Ammon's horn (tissue), 1 donor: ENCODE data around the gene RAB32.
"Not testable (repeated sequence)": the region's sequence is repeated elsewhere in the genome, so short reads cannot be mapped to it uniquely, and the experiment has no call there.

Source experiments
- DNase-seq: peaks from one replicate; pipeline ENCODE4 v3.0.0-alpha.2; 2016; ENCODE audit warnings: low spot score

Gene RAB32

DNA sequence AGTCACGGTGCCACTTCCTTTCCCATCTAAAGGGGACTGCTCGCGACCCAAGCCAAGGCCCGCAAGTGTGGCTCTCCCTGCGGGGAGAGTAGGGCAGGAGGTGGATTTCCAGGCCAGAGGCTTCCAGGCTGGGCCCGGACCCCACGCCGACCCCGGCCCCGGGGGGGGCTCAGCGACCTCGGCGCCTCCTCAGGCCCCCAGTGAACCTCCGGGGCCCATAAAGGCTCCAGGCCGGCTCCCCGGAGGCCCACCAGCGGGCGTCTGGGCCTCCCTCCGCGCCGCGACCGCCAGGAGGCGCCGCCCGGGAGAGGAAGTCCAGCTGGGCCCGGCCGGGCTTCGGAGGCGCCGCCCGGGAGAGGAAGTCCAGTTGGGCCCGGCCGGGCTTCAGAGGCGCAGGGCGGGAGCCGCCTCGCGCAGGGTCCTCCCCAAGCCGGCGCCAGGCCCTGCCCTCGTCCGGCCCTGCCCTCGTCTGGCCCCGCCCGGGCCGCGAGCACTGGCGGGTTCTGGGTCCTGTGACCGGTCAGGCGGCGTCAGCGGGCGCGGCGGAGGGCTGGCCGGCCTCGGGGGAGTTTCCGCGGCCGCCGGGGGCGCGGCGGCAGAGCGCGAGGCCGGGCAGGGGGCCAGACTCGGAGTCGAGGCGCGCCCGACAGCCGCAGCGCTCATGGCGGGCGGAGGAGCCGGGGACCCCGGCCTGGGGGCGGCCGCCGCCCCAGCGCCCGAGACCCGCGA, at the start of gene RAB32:
Gene RAB32, plus strand, starts transcription at position 623 of the 729 bp plus-strand sequence. Its CDS starts 39 bp downstream, at position 662.
- DNase-seq: peak; percentile 86

DNA sequence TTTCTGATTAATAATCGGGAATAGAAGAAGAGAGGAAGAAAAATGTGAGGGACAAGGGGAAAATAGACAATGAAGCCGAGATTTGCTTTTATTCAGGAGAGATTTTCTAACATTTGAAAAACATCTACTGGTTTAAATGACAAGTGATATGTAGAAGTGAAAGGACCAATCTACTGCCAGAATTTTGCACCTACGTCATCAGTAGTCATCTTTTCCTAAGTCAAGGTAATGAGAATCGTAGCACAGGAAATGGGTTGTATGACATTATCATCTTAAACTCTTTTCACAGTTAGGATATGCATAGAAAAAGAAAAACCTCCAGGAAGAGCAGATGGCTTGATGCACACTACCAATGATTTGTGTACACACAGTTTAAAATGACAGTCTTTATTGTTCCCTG, 45.3 kb upstream of the RAB32 start:
- DNase-seq: no peak

DNA sequence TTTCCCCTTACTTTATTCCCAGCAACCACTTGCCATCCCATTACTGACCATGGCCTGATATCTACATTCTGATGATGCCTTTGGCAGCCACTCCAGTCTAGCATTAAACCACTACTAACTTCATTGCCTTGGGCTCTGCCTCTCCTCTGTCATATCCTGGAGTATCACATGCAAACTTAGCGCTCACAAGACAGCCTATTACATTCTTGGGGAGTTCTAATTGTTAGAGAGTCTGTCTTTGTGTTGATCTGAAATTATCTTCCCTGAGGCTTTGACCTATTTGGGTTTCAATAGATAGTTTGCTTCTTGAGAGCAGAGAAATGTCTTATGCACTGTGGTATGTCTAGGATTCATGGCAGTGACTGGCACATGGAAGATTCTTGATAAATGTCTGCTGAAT, 40.5 kb upstream of the RAB32 start:
- DNase-seq: no peak

DNA sequence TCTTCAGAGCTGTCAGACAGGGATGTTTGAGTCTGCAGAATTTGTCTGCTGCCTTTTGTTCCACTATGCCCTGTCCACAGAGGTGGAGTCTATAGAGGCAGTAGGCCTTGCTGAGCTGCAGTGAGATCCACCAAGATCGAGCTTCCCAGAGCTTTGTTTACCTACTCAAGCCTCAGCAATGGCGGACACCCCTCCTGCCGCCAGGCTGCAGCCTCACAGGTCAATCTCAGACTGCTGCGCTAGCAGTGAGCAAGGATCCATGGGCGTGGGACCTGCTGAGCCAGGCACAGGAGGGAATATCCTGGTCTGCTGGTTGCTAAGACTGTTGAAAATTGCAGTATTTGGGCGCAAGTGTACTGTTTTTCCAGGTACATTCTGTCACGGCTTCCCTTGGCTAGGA, 28.4 kb upstream of the RAB32 start:
- no peak for DNase-seq

DNA sequence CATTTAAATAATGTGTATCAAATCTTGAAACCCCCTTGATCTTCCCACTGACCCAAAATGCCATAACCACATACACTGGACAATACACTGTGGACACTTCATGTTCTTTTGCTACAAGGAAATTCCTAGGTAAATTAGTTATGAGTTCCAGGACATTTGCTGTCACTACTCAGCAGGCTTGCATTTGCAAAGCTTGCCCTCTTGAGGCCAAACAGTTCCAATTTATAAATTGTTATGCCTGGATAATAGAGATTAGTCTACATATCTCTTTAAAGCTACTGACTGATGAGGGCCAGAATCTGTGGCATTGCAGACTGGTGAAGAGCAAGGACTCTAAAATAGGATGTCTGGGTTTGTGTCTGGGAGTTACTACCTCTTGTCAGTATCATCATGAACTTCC, 17.4 kb upstream of the RAB32 start:
- DNase-seq: peak; percentile 35

DNA sequence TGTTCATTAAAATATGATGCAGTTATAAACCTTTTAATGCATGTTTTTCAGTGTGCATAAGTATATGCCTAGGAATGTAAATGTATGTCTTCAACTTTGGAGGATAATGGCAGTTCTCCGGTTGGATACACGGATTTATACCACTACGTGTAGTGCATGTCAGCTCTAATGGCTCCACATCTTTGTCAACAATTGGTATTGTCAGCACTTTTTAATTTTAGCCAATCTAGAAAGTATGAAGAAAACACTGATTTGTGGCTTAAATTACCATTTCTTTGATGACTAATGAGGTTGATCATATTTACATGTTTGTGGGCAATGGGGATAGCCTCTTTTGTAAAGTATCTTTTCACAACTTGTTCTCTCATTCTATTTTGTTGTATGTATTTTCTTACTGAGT, 10.9 kb upstream of the RAB32 start:
- no peak for DNase-seq

DNA sequence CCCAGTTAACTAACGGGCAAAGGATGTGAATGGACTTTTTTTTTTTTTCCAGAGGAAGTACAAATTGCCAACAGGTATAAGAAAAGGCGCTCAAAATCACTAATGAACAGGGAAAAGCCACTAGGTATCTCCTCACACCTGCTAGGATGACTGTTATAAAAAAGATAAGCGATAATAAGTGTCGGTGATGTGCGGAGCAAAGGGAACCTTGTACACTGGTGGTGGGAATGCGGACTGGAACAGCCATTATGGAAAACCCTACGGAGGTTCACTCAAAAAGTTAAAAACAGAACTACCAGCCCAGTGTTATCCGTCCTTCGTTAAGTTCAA, 787 bp upstream of the RAB32 start:
- no peak for DNase-seq

DNA sequence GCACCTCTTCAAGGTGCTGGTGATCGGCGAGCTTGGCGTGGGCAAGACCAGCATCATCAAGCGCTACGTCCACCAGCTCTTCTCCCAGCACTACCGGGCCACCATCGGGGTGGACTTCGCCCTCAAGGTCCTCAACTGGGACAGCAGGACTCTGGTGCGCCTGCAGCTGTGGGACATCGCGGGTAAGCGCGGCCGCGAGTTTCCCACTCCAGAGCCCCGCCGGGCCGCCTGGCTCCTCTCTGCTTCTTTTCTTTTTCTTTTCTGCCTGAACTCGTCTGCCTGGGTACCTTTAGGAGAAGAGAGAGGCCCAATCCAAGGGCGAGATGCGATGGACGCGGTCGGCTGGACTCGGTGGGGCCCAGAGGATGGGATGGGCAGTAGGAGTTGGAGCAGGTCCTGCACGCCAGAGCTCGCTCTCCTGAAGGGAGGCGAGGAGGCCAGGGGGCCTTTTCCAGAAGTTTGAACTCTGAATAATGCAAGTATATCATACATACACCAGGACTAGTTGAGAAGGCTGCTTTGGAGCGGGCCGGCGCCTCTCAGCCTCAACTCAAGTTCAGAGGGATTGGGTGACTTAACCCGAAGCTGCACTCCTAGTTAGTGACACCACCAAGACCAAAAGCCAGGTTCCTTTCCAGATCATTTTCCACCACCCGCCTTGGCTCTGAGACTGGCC, 445 bp downstream of the RAB32 start:
- DNase-seq: peak; percentile 46

DNA sequence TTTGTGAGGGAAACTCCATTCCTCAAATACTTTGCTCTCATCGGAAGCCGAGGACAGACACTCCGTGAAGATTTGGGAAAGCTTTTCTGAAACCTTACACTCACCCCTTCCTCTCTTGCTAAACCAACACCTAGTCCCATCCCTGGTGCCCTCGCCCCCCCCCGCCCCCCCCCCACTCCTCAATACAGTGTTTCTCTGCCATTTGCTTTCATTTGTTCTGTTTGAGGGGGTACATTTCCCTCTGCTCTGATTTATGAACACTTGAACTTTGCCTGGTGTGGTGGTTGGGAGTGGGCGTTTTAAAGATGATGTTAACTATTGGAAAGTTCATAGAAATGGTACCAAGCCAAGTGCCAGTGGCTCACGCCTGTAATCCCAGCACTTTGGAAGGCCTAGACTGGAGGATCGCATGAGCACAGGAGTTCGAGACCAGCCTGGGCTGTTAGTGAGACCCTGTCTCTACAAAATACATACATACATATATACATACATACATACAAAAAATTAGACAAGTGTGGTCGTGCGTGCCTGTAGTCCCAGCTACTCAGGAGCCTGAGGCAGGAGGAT, 1.1 kb downstream of the RAB32 start:
- no peak for DNase-seq

DNA sequence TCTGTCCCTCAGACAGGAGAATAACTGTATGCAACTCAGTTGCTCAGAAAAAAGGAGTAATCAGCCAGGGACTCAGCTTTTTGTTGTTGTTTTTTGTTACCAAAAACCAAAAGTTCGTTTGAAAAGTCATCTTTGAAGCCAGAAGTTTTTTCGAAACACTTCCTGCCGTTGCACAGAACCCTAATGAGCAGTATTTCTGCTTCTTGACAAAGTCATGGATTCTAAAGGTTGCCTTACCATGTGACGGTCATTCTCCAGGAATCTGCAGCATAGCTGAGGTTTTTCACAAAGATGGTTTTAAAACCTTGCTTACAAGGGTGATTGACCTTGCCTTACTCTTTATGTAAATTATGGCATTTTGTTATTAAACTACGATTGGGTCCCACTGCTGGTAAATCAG, 1.9 kb downstream of the RAB32 start:
- DNase-seq: no peak

DNA sequence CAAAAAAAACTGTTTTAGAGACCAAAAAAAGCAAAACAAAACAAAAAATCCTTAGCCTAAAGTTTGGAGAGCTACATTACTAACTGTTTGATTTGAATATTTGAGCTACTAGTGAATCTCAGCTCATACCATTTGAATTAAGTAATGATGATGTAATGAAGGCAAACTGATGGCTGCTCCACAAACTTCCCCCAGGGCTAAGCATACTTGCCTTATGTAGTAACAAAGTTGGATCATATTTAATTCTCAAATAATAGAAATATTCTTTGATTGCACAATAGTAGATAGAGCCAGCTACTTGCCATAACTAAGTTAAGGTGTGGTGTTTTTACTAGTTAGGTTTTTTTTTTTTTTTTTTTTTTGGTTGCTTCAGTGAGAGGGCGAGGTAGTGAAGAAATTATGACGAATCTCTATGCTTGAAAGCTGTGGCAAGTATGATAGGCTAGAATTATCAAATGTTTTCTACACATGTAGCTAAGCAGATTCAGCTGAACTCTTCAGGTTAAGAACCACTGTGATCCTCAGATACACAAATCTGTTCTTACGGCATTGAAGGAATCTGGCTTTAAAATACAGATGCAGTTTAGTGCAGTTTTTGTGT, 2.9 kb downstream of the RAB32 start:
- no peak for DNase-seq

DNA sequence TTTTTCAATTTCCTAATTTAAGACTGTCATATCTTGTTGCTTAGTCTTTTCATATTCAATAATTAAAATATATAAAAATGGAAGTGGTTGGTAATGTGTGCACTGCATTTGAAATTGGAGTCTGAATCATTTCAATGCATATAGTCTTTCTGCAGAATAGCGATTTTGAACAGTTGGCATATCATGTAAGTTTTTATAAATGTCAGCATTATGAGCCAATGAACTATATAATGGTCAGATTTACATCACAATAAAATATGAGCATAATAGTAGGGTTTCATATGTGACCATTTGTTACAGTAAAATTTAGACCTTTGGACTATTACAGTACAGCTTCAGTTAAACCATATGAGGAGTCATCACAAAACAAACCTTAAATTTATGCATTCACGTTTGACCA, 4.3 kb downstream of the RAB32 start:
- no peak for DNase-seq

DNA sequence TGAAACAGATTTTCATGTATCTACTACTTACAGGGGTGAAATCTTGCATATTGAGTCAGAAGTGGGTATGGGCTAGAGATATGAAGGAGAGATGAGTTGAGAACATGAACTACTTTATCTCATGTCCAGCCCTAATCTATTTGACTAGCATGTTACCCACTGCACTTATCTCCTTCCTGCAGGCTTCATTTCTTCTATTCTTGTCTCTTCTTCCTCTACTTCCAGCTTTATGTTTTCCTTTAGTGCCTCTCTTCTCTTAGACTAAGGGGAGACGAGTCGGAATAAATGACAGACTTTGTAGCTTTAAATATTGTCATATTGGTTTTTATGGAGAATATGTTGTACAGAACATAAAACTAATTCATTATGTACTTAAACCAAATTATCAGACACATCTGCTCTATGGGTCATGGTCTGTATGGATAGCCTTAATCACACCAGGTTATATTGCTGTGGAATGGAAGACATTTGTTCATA, 5.3 kb downstream of the RAB32 start:
- DNase-seq: no peak

DNA sequence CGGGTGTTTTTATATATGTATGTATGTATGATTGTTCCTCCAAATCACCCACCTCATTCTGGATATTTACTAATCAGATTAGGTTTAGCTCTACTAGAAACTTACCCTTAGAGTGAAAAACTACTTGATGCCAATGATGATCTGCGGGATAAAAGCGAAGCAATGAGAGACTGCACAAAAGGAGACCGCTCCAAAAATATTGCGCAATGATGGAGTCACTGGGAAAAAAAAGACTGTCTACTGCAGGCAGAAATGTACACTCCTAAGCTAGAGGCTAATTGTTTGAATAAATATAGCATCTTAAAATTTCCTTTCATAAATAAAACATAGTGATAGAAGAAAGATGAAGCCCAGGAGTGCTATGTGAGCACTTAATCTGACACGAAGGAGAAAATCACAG, 7.3 kb downstream of the RAB32 start:
- no peak for DNase-seq

DNA sequence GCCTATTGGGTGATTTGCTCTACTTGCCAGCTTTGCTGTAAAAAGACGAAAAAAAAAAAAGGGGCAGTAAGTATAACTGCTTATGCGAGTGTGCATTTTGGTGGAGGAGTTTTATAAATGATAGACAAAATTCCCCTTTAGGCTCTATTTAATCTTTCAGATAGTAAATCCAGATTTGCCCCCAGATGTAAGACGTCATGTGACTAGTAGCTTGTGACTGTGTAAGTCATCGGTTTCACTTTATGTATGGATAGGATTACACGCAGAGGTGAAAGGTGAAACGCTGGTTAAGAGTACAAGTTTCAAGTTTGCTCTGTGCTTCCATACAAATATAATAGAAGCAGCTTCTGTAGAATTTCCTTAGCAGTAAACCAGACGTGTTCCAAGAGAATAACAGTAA, 7.9 kb downstream of the RAB32 start:
- DNase-seq: no peak

DNA sequence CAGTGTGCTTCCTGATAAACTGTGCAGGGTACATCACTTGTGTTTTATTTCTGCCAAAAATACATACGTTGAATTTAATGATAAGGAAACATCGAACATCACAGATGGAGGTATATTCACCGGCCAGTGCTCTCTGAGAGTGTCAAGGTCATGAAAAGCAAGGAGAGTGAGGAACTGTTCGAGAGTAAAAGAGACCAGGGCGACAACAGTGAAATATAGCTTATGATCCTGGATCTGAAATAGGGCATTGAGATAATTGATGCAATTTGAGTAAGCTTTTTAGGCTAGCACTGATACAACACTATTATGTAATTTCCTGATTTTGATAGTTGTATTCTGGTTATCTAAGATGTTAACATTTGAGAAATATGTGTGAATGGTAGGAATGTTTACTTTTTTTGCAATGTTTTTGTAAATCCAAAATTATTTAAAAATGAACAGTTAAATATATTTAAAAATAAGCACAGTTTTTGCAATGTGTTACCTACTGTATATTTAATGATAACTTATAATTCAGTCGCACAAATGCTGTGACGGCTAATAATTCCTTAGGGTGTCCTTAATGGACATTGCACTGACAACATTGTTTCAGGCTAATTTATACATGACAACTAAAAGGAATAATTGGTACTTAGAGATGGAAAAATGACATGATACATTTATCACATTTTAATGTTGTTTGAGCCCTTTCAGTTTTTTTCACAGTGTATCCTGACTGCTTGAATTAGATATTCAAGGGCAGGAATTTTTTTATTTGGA, 9.9 kb downstream of the RAB32 start:
- no peak for DNase-seq

DNA sequence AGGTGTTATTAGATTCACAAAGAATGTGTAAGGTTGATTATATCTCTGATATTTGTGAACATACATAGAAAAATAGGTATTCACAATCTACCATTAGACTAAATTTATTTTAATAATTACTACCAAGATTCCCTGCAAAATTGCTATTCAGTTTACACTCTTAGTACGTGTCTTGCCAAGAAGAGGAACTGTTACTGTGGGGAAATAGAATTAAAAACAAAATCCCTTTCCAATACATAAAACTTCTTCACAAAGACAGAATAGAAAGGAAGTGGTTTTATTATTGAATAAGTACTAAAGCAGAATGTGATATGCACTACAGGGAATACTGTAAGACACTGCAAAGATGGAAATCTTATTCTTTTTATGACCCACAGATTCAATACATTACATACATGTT, 17.0 kb downstream of the RAB32 start:
- DNase-seq: no peak

DNA sequence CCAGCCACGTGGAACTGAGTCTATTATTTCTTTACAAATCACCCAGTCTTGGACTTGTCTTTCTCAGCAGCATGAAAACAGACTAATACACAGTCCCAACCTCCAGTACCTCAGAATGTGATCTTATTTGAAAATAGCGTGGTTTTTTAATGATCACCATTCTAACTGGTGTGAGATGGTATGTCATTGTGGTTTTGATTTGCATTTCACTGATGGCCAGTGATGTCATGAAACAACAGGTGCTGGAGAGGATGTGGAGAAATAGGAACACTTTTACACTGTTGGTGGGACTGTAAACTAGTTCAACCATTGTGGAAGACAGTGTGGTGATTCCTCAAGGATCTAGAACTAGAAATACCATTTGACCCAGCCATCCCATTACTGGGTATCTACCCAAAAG, 23.0 kb downstream of the RAB32 start:
- DNase-seq: not testable (repeated sequence)

DNA sequence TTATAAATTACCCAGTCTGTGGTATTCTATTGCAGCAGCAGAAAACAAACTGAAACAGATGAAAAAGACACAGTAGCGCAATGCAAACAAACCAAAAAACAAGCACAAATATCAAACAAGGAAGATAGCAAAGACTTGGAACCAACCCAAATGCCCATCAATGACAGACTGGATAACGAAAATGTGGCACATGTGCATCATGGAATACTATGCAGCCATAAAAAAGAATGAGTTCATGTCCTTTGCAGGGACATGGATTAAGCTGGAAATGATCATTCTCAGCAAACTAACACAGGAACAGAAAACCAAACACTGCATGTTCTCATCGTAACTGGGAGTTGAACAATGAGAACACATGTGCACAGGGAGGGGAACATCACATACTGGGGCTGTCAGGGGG, 25.0 kb downstream of the RAB32 start:
- DNase-seq: not testable (repeated sequence)

DNA sequence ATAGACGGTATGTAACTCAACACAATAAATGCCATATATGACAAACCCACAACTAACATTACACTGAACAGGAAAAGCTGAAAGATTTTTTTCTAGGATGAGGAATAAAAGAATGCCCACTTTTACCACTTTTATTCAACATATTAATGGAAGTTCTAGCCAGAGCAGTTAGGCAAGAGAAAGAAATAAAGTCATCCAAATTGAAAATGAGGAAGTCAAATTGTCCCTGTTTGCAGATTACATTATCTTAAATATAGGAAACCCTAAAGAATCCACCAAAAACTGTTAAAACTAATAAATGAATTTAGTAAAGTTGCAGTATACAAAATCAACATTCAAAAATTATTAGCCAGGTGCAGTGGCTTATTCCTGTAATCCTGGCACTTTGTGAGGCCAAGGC, 30.6 kb downstream of the RAB32 start:
- no peak for DNase-seq

DNA sequence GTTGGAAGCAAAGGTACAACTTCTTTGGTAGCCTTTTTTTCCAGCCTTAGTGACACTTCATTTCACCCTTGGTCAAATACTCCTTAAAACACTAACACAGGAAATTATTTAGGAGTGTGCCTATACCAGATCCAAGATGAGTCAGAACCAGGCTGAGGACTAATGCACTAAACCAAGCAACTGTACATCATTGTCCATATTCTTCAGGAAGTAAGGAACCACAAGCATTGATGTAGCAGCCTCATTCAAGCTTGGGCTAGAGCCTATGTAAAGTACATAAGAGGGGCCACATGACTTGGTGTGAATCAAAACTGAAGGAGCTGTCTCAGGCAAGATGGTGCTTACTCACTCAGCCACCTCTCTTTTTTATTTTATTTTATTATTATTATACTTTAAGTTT, 34.4 kb downstream of the RAB32 start:
- no peak for DNase-seq

DNA sequence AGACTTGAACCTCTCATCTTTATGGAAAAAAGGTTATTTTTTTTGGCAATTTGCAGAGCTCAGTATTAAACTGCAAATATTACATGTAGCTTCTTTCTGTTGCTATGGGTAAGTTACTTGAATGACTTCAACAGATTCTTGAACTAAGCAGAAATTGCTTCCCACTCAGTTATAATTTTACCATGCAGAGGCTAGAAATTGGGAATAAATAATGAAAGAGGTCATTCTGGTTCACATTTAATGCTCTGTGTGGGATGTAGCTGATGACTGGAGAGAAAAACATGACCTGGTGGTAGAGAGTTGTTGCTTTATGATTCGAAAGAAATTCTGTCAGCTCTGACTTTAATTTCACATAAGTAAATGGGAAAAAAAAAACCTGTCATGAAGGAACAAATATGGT, 38.3 kb downstream of the RAB32 start:
- no peak for DNase-seq
